B cell (primary cell): ENCODE results near the gene IGF1. TPM values are rescaled to one million over a fixed set of nuclear protein-coding genes. Genes with fewer than 3 reads are reported as not detected.

Experiments used
- ATAC-seq: fragments of 200-7000 bp; cut with Tn5 transposase; one replicate; pipeline ENCODE4 v1.10.0; 2021; ENCODE audit warnings: low read depth, mild to moderate bottlenecking, moderate number of reproducible peaks, moderate library complexity
- CTCF ChIA-PET: fragments of 350-600 bp; sonication (Branson Sonifier 250); formaldehyde crosslinking; loops from one replicate; lab custom pipeline; 2021; ENCODE audit warnings: antibody characterized with exemption, inconsistent platforms; lab: Charles Lee
- POLR2A ChIA-PET: fragments of 350-600 bp; sonication (Branson Sonifier 250); formaldehyde crosslinking; loops from one replicate; lab custom pipeline; 2021; ENCODE audit warnings: antibody characterized with exemption; lab: Charles Lee
- DNase-seq: peaks from one replicate; pipeline ENCODE4 v3.0.0; 2013
- H2AFZ ChIP-seq: 2 replicates; pipeline ENCODE4 v1.6.1; 2012; ENCODE audit warnings: mild to moderate bottlenecking, low read depth, low read length; ENCODE audit not compliant: insufficient read depth, poor library complexity, severe bottlenecking
- H3K27ac ChIP-seq, 2 donors: 1 replicate in 1 of 2; 2 replicates in 1 of 2; pipeline ENCODE4 v1.5.1; 2012 to 2013; ENCODE audit warnings: low read length in 2 of 2, mild to moderate bottlenecking in 2 of 2, moderate library complexity in 1 of 2
- H3K27me3 ChIP-seq, 4 experiments: fragments of 200-600 bp in 1 of 4; sonication (generic) in 1 of 4; replicated peaks in 1 of 4; 1 replicate in 2 of 4; 2 replicates in 2 of 4; pipeline versions ENCODE4 v1.6.1 to v1.7.0; 2013 to 2016; ENCODE audit warnings: low read length in 3 of 4, mild to moderate bottlenecking in 2 of 4, mixed read lengths in 1 of 4, moderate library complexity in 1 of 4; ENCODE audit not compliant: insufficient read depth in 4 of 4, control insufficient read depth in 3 of 4; ENCODE audit errors: control extremely low read depth in 1 of 4
- H3K36me3 ChIP-seq, 2 experiments: replicated peaks in 1 of 2; 1 replicate in 1 of 2; 2 replicates in 1 of 2; pipeline versions ENCODE4 v1.6.1 to v1.7.1; 2013; ENCODE audit warnings: low read length in 1 of 2; ENCODE audit not compliant: insufficient read depth in 2 of 2, control insufficient read depth in 1 of 2; ENCODE audit errors: control extremely low read depth in 1 of 2, extremely low read depth in 1 of 2
- H3K4me1 ChIP-seq, 2 donors: fragments of 200-600 bp in 1 of 2; sonication (generic) in 1 of 2; 1 replicate in 1 of 2; 2 replicates in 1 of 2; pipeline versions ENCODE4 v1.5.1 to v1.6.1; 2013 to 2017; ENCODE audit warnings: low read length in 2 of 2; ENCODE audit not compliant: control insufficient read depth in 2 of 2, insufficient read depth in 2 of 2
- H3K4me2 ChIP-seq: replicated peaks from 2 replicates; pipeline ENCODE3; 2012; ENCODE audit warnings: mild to moderate bottlenecking, low read depth, low read length; ENCODE audit not compliant: poor library complexity, severe bottlenecking
- H3K4me3 ChIP-seq, 5 experiments: fragments of 200-600 bp in 1 of 5; sonication (generic) in 1 of 5; 1 replicate in 3 of 5; 2 replicates in 2 of 5; pipeline versions ENCODE4 v1.5.1 to v1.7.0; 2011 to 2016; ENCODE audit warnings: low read length in 4 of 5, mild to moderate bottlenecking in 4 of 5, low read depth in 2 of 5, control low read depth in 1 of 5, moderate library complexity in 1 of 5; ENCODE audit not compliant: insufficient read depth in 1 of 5; ENCODE audit errors: control extremely low read depth in 1 of 5, extremely low read depth in 1 of 5
- H3K79me2 ChIP-seq: fragments of 200-600 bp; sonication (generic); one replicate; pipeline ENCODE4 v1.6.0; 2016; ENCODE audit warnings: low read length; ENCODE audit not compliant: control insufficient read depth, insufficient read depth
- H3K9ac ChIP-seq: fragments of 200-600 bp; sonication (generic); 2 replicates; pipeline ENCODE4 v1.6.1; 2017; ENCODE audit warnings: mild to moderate bottlenecking, low read length, moderate library complexity
- H3K9me3 ChIP-seq, 3 donors: one replicate each; pipeline versions ENCODE4 v1.6.1 to v1.7.1; 2013; ENCODE audit warnings: low read length in 2 of 3; ENCODE audit not compliant: control insufficient read depth in 2 of 3, insufficient read depth in 1 of 3; ENCODE audit errors: control extremely low read depth in 1 of 3
- H4K20me1 ChIP-seq: 2 replicates; pipeline ENCODE4 v1.6.0; 2012; ENCODE audit warnings: mild to moderate bottlenecking, low read length; ENCODE audit not compliant: insufficient read depth, control insufficient read depth, poor library complexity, severe bottlenecking
- H3K27ac Mint-ChIP-seq: one replicate; pipeline ENCODE4 v1.8.0; 2021; ENCODE audit warnings: mixed read lengths
- H3K27me3 Mint-ChIP-seq: one replicate; pipeline ENCODE4 v1.8.0; 2021; ENCODE audit warnings: mixed read lengths
- H3K4me1 Mint-ChIP-seq: one replicate; pipeline ENCODE4 v1.8.0; 2021; ENCODE audit warnings: mixed read lengths
- H3K4me3 Mint-ChIP-seq: one replicate; pipeline ENCODE4 v1.8.0; 2021; ENCODE audit warnings: mixed read lengths
- H3K9me3 Mint-ChIP-seq: one replicate; pipeline ENCODE4 v1.8.0; 2022; ENCODE audit warnings: mixed read lengths; ENCODE audit not compliant: insufficient read depth
- CTCF ChIP-seq: fragments of 200-600 bp; IDR thresholded peaks from one replicate; pipeline ENCODE4 v1.8.0; 2022; ENCODE audit warnings: antibody characterized with exemption, mild to moderate bottlenecking
- EZH2 ChIP-seq: IDR thresholded peaks from 2 replicates; pipeline ENCODE4 v1.6.1; 2012; ENCODE audit warnings: borderline replicate concordance, low read depth, mild to moderate bottlenecking, moderate library complexity, low read length; ENCODE audit not compliant: insufficient read depth, poor library complexity, severe bottlenecking
- WGBS: methylation state at CpG from one replicate; pipeline ENCODE4 v1.1.5; 2013; ENCODE audit warnings: missing lambda C conversion rate; ENCODE audit not compliant: insufficient coverage; 5-methylcytosine and 5-hydroxymethylcytosine counted together
- intact Hi-C: fragments of 100-400 bp; cut with micrococcal nuclease; formaldehyde crosslinking; loops from one replicate; pipeline ENCODE4 v1.10.0; 2022
- polyA plus RNA-seq: library from polyadenylated mRNA; depleted of rRNA; stranded (reverse); fragments of >200 nt; gene quantifications from 2 replicates; pipeline ENCODE4 v1.2.3, GENCODE V29; 2012
- total RNA-seq, 2 donors: library from RNA; stranded (reverse); fragments of 120-200 nt in 1 of 2; gene quantifications; 1 replicate in 1 of 2; 2 replicates in 1 of 2; pipeline versions ENCODE4 v1.2.3 to v1.2.4, GENCODE V29; 2013 to 2022

IGF1 gene
- total and polyA plus RNA-seq, 2 donors (not counting 1 experiment from before 2014, with no cell fraction given), result 0.21 TPM; not detected in 1

DNA sequence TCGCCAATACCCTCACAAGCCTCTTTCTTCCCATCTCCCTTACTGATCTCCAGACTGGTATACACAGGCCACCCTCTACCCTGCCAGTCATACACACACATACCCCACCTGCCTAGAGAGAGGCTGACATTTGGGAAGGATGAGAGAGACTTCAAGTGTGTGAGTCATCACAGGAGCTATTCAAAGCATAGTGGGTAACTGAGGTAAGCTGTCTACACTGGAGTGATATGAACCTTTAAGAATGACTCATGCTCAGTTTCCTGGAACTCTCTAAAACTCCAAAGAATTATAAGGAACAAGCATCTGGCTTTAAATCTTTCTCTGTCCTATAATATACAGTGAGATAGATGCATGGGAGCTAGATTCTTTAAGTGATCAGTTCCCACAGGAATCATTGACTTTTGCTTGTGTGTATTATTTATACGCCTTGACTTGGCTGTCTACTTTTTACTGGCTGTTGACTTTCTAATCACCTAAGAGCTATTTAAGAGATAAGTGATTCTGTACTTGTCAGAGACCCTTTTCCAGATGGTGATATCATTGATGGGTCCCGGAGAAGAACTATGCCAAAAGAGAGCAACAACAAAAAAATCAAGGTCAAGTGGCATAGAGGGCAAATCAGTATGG lies 5.8 kb downstream of the IGF1 start:
- ChIA-PET POLR2A (no interaction called here), CTCF (no interaction called here)
- no peak overlapping the region for H3K4me2 ChIP-seq
- Mint-ChIP-seq H3K4me1 (no peaks in the 10 kb centered on the region), H3K27ac (no peak overlapping the region), H3K9me3 (no peaks in the 10 kb centered on the region), H3K27me3 (peaks cover 26% of the 10 kb centered on the region), H3K4me3 (no peak overlapping the region)
- peaks cover 0 to 4% (median 2%) of the 10 kb centered on the region in 4 experiments for H3K27me3 ChIP-seq
- H2AFZ ChIP-seq, result no peak overlapping the region
- no peaks in the 10 kb centered on the region for H3K36me3 ChIP-seq
- no peaks in the 10 kb centered on the region for H3K9me3 ChIP-seq
- WGBS, result 100% methylated on average over 1 of the region's 3 CpGs
- H3K4me3 ChIP-seq, result no peak overlapping the region
- DNase-seq (no peak), ATAC-seq (no peak)
- H3K9ac ChIP-seq, result no peak overlapping the region
- H4K20me1 ChIP-seq, result no peaks in the 10 kb centered on the region
- H3K4me1 ChIP-seq, result peaks cover 7 to 10% of the 10 kb centered on the region in 2 donors
- no peaks in the 10 kb centered on the region for H3K79me2 ChIP-seq
- no peak for TF ChIP-seq CTCF
- TF ChIP-seq EZH2, result no peak
- intact Hi-C loops, result no loop called here
- H3K27ac ChIP-seq, result no peak overlapping the region

DNA sequence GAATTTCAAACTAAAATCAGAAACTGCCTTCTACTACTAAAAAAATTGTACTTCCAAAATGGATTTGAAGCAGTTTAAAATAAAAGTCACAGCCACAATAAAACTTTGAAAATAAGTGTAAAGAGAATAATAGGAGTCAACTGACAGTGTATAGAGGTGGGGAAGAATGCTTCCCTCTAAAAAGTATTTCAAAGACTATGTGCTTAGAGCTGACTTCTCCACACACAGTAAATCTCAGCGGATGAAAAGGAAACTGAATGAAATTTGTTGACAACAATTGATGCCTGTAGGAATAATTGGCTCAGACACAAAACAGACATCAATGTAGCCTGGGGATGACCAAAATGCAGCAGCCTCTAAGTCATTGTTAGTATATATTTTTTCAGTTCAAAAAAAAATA lies 7.9 kb downstream of the IGF1 start:
- no peaks in the 10 kb centered on the region for H3K9me3 Mint-ChIP-seq
- no peaks in the 10 kb centered on the region for H3K79me2 ChIP-seq
- H2AFZ ChIP-seq, result no peak overlapping the region
- CTCF ChIA-PET, result interaction anchor here (0.6 to 1.5 kb wide), 2 partner anchors 12 to 302 kb away, joined by 4 to 6 read pairs; no protein-coding TSS in a partner anchor
- no peaks in the 10 kb centered on the region for H3K36me3 ChIP-seq
- H3K27me3 ChIP-seq, result peaks cover 0 to 4% (median 2%) of the 10 kb centered on the region in 4 experiments
- no peak overlapping the region for H3K27ac Mint-ChIP-seq
- intact Hi-C loops, result no loop called here
- H3K4me1 Mint-ChIP-seq, result no peaks in the 10 kb centered on the region
- H3K9ac ChIP-seq, result no peak overlapping the region
- no peak overlapping the region for H3K4me3 Mint-ChIP-seq
- H3K27me3 Mint-ChIP-seq, result peaks cover 35% of the 10 kb centered on the region
- TF ChIP-seq EZH2, result no peak
- TF ChIP-seq CTCF, result no peak
- H3K4me3 ChIP-seq, result no peak overlapping the region
- ATAC-seq (no peak), DNase-seq (no peak)
- no peak overlapping the region for H3K27ac ChIP-seq
- no peaks in the 10 kb centered on the region for H4K20me1 ChIP-seq
- H3K4me2 ChIP-seq, result no peak overlapping the region
- no peaks in the 10 kb centered on the region for H3K9me3 ChIP-seq
- POLR2A ChIA-PET, result no interaction called here
- no CpG with 5 or more reads among the region's 1 CpG for WGBS
- no peaks in the 10 kb centered on the region for H3K4me1 ChIP-seq
